Activated CD8-positive, alpha-beta memory T cell treated with anti-CD3 and anti-CD28 coated beads, Interleukin-2, amount 50 U/mL, for 1 hour (primary cell): Measurements from ENCODE around the gene MED20.
A peak's percentile ranks its signal among the peaks of the same experiment; 100 is the strongest.

ENCODE experiments used
- DNase-seq: peaks from one replicate; pipeline ENCODE4 v3.0.0-alpha.2; 2020; ENCODE audit errors: extremely low read depth

The MED20 gene

GRCh38 chr6:41914343-41914742 is 6.6 kb downstream of the MED20 start:
- no peak for DNase-seq

- no peak for DNase-seq
Observed at GRCh38 chr6:41909727-41910126, 11.2 kb downstream of the MED20 start.

GRCh38 chr6:41901882-41902519 is 18.9 kb downstream of the MED20 start:
- DNase-seq, result peak; percentile 22

GRCh38 chr6:41900861-41901260 is 20.1 kb downstream of the MED20 start:
- DNase-seq, result no peak

- DNase-seq, result no peak
Observed at GRCh38 chr6:41896281-41896680, 24.7 kb downstream of the MED20 start.

- peak; percentile 63 for DNase-seq
Observed at GRCh38 chr6:41895300-41896233, 25.4 kb downstream of the MED20 start, which contains the start of gene USP49. Gene USP49 (minus strand): TSS chr6:41895375. CDS start chr6:41806983, 88,392 bp downstream.

GRCh38 chr6:41894366-41895299 is 26.3 kb downstream of the MED20 start:
- DNase-seq, result no peak

GRCh38 chr6:41892921-41893564 is 27.9 kb downstream of the MED20 start:
- DNase-seq, result no peak

- DNase-seq, result no peak
Observed at GRCh38 chr6:41887331-41887751, 33.6 kb downstream of the MED20 start.

GRCh38 chr6:41885930-41886329 is 35.0 kb downstream of the MED20 start:
- no peak for DNase-seq

- no peak for DNase-seq
Observed at GRCh38 chr6:41884957-41885356, 36.0 kb downstream of the MED20 start.

GRCh38 chr6:41881506-41881905 is 39.4 kb downstream of the MED20 start:
- DNase-seq, result no peak

GRCh38 chr6:41878961-41879405 is 42.0 kb downstream of the MED20 start:
- no peak for DNase-seq

- no peak for DNase-seq
Observed at GRCh38 chr6:41878246-41878645, 42.7 kb downstream of the MED20 start.

GRCh38 chr6:41877051-41877680 is 43.8 kb downstream of the MED20 start:
- no peak for DNase-seq

GRCh38 chr6:41874741-41875140 is 46.2 kb downstream of the MED20 start:
- DNase-seq, result no peak

GRCh38 chr6:41872147-41872546 is 48.8 kb downstream of the MED20 start:
- DNase-seq, result no peak

- no peak for DNase-seq
Observed at GRCh38 chr6:41871691-41872090, 49.2 kb downstream of the MED20 start.

- no peak for DNase-seq
Observed at GRCh38 chr6:41859356-41859755, 61.6 kb downstream of the MED20 start.

GRCh38 chr6:41858703-41859102 is 62.2 kb downstream of the MED20 start:
- no peak for DNase-seq
